AG04450 (cell line): ENCODE data around the gene AMACR. TPM values are rescaled to one million over a fixed set of nuclear protein-coding genes. Genes with fewer than 3 reads are reported as not detected.
"Not testable (repeated sequence)": the region's sequence is repeated elsewhere in the genome, so short reads cannot be mapped to it uniquely, and the experiment has no call there.

ENCODE experiments used
- CTCF ChIA-PET: fragments of 300-600, 350-600 bp; formaldehyde crosslinking; extraction: SDS; loops from one replicate; lab custom pipeline; 2022; ENCODE audit warnings: antibody characterized with exemption, inconsistent platforms; lab: Charles Lee
- POLR2A ChIA-PET: fragments of 350-600 bp; formaldehyde crosslinking; extraction: SDS; loops from one replicate; lab custom pipeline; 2021; ENCODE audit warnings: antibody characterized with exemption, inconsistent platforms; lab: Yijun Ruan, JAX
- DNase-seq: peaks from one replicate; pipeline ENCODE4 v3.0.0-alpha.2; 2011; ENCODE audit warnings: low read depth, low spot score
- H3K27ac ChIP-seq: one replicate; pipeline ENCODE4 v1.5.1; 2012; ENCODE audit warnings: low read depth, low read length, control low read depth
- H3K27me3 ChIP-seq: one replicate; pipeline ENCODE4 v1.6.0; 2012; ENCODE audit warnings: low read length; ENCODE audit not compliant: control insufficient read depth, insufficient read depth
- H3K4me3 ChIP-seq: 2 replicates; pipeline ENCODE4 v1.5.1; 2011; ENCODE audit warnings: mild to moderate bottlenecking, low read depth, low read length, control low read depth
- H3K9me3 ChIP-seq: 2 replicates; pipeline ENCODE4 v1.5.1; 2012; ENCODE audit warnings: low read length; ENCODE audit not compliant: control insufficient read depth, insufficient read depth
- polyA plus RNA-seq: library from polyadenylated mRNA; depleted of rRNA; stranded (reverse); fragments of >200 nt; gene quantifications from 2 replicates; pipeline ENCODE4 v1.2.3, GENCODE V29; 2011
- TF ChIP-seq, protein P1 (sequence below): IDR thresholded peaks from 2 replicates; pipeline ENCODE4 v1.5.1; 2011; ENCODE audit warnings: low read depth, low read length, control low read depth, inconsistent platforms

Gene AMACR
- polyA plus RNA-seq, 1 experiment = 10.0 TPM

DNA sequence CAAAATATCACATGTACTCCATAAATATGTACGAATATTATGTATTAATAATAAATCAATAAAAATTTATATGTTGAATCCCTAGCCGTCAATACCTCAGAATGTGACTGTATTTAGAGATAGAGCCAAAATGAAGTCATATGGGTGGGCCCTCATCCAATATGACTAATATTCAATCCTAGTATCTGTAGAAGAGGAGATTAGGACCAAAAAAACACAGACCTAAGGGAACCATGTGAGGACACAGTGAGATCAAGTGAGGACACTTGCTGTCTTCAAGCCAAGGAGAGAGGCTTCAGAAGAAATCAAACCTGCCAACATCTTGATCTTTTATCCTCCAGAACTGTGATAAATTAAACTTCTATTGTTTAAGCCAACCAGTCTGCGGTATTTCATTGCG, 3.7 kb upstream of the AMACR start:
- Histone ChIP-seq H3K27ac (no peak overlapping the region), H3K9me3 (no peaks in the 10 kb centered on the region), H3K27me3 (no peaks in the 10 kb centered on the region), H3K4me3 (no peak overlapping the region)
- TF ChIP-seq, protein P1, sequence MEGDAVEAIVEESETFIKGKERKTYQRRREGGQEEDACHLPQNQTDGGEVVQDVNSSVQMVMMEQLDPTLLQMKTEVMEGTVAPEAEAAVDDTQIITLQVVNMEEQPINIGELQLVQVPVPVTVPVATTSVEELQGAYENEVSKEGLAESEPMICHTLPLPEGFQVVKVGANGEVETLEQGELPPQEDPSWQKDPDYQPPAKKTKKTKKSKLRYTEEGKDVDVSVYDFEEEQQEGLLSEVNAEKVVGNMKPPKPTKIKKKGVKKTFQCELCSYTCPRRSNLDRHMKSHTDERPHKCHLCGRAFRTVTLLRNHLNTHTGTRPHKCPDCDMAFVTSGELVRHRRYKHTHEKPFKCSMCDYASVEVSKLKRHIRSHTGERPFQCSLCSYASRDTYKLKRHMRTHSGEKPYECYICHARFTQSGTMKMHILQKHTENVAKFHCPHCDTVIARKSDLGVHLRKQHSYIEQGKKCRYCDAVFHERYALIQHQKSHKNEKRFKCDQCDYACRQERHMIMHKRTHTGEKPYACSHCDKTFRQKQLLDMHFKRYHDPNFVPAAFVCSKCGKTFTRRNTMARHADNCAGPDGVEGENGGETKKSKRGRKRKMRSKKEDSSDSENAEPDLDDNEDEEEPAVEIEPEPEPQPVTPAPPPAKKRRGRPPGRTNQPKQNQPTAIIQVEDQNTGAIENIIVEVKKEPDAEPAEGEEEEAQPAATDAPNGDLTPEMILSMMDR = no peak
- no peak for DNase-seq
- ChIA-PET POLR2A (no interaction called here), CTCF (no interaction called here)

DNA sequence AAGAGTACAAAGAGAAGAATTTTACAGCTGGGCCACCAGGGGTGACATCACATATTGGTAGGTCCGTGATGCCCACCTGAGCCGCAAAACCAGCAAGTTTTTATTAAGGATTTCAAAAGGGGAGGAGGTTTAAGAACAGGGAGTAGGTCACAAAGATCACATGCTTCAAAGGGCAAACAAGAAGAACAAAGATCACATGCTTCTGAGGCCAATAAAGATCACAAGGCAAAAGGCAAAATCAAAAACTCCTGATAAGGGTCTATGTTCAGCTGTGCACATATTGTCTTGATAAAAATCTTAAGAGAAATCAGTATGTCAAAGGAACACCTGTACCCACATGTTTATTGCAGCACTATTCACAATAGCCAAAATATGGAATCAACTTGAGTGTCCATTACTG, 2.3 kb upstream of the AMACR start:
- POLR2A ChIA-PET, H3K4me3 ChIP-seq, H3K27me3 ChIP-seq, H3K27ac ChIP-seq, DNase-seq, CTCF ChIA-PET, H3K9me3 ChIP-seq: not testable (repeated sequence)

DNA sequence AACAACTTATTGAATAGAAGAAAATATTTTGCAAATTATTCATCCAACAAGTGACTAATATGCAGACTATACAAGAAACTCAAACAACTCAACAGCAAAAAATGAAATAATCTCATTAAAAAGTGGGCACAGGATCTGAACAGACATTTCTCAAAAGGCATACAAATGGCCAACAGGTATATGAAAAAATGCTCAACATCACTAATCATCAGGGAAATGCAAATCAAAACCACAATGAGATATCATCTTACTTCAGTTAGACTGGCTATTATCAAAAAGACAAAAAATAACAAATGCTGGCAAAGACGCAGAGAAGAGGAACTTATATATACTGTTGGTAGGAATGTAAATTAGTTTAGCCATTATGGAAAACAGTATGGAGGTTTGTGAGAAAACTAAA, 1.8 kb upstream of the AMACR start:
- H3K4me3 ChIP-seq = no peak overlapping the region
- DNase-seq = no peak
- ChIA-PET POLR2A (no interaction called here), CTCF (no interaction called here)
- no peaks in the 10 kb centered on the region for H3K27me3 ChIP-seq
- H3K9me3 ChIP-seq = no peaks in the 10 kb centered on the region
- no peak overlapping the region for H3K27ac ChIP-seq
- TF ChIP-seq, protein P1 = no peak

DNA sequence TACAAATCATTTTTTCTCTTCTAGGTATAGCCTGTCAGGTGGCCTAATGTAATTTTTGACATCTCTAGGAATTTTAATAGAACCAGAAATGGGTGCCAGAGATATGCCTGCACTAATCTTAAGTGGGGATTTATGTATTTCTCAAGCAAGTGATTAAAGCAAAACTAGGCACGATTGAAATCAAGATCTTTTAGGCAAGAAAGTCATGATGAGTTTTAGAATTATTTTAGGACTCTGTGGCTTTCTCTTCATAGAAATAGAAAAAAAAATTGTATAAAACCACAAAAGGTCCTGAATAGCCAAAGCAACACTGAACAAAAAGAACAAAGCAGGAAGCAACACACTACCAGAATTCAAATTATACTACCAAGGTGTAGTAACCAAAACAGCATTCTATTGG, 952 bp upstream of the AMACR start:
- no peaks in the 10 kb centered on the region for H3K9me3 ChIP-seq
- TF ChIP-seq, protein P1 = no peak
- H3K4me3 ChIP-seq = peak overlapping the region; percentile 77
- no peak overlapping the region for H3K27ac ChIP-seq
- ChIA-PET POLR2A (interaction anchor here (0.6 to 1.5 kb wide), 5 partner anchors 13 to 117 kb away, joined by 3 to 7 read pairs (median 3); partner anchors contain the start of gene ADAMTS12), CTCF (interaction anchor here (3.9 kb wide), 1 partner anchor 11 kb away, joined by 18 read pairs; no protein-coding TSS in a partner anchor)
- no peaks in the 10 kb centered on the region for H3K27me3 ChIP-seq
- DNase-seq = no peak

DNA sequence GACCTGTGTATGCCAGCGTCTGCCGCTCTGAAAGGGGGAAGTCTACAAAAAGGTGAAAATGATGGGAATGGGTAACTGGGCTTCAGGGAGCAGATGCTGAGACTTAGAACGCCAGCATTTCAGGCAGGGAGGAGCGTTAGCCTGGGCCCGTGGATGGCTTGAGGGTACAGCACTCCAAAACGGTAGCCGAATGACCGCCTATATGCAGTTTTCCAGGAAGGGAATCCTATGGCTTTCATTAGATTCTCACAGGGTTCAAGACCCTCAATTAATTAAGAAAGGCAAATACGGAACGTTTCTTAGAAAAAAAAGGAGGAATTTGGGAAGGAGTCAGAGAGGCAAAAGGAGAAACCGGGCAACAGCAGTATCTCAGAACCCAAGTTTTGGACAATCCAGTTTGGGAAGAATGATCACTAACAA, 639 bp downstream of the AMACR start:
- DNase-seq = no peak
- no peaks in the 10 kb centered on the region for H3K9me3 ChIP-seq
- H3K27ac ChIP-seq = peak overlapping the region; percentile 78
- POLR2A ChIA-PET = interaction anchor here (1.5 kb wide), 1 partner anchor 14 kb away, joined by 7 read pairs; no protein-coding TSS in a partner anchor
- CTCF ChIA-PET = interaction anchor here (3.9 kb wide), 1 partner anchor 10 kb away, joined by 18 read pairs; no protein-coding TSS in a partner anchor
- TF ChIP-seq, protein P1 = no peak
- peak overlapping the region; percentile 77 for H3K4me3 ChIP-seq
- H3K27me3 ChIP-seq = no peaks in the 10 kb centered on the region
